Upper lobe of left lung (tissue), 6 donors: ENCODE measurements around the gene CLIC3. TPM values are rescaled to one million over a fixed set of nuclear protein-coding genes. Genes with fewer than 3 reads are reported as not detected.

Experiments
- ATAC-seq, 2 donors: fragments of 200-7000 bp; cut with Tn5 transposase; one replicate each; pipeline ENCODE4 v1.9.1; 2022; ENCODE audit warnings: mild to moderate bottlenecking in 2 of 2, moderate library complexity in 2 of 2; ENCODE audit not compliant: low FRiP score in 2 of 2
- DNase-seq, 2 donors: peaks; one replicate each; pipeline ENCODE4 v3.0.0-alpha.2; 2019 to 2020
- H3K27ac ChIP-seq, 4 donors: fragments of 200-600 bp; sonication (generic); one replicate each; pipeline ENCODE4 v1.5.1; 2016 to 2019
- H3K27me3 ChIP-seq, 4 donors: fragments of 200-600 bp; sonication (generic); one replicate each; pipeline ENCODE4 v1.5.1; 2017 to 2019
- H3K36me3 ChIP-seq, 4 donors: fragments of 200-600 bp; sonication (generic); one replicate each; pipeline ENCODE4 v1.5.1; 2016 to 2019
- H3K4me1 ChIP-seq, 4 donors: fragments of 200-600 bp; sonication (generic); one replicate each; pipeline ENCODE4 v1.5.1; 2018 to 2019
- H3K4me3 ChIP-seq, 4 donors: fragments of 200-600 bp; sonication (generic); one replicate each; pipeline ENCODE4 v1.5.1; 2017 to 2019; ENCODE audit warnings: mild to moderate bottlenecking in 2 of 4, moderate library complexity in 1 of 4
- H3K9me3 ChIP-seq, 4 donors: fragments of 200-600 bp; sonication (generic); one replicate each; pipeline ENCODE4 v1.5.1; 2018 to 2019
- CTCF ChIP-seq, 6 experiments: fragments of 450-650 bp in 4 of 6; fragments of 200-600 bp in 2 of 6; sonication (generic) in 2 of 6; IDR thresholded peaks; one replicate each; pipeline ENCODE4 v1.5.1; 2016 to 2019; ENCODE audit warnings: antibody characterized with exemption in 6 of 6
- EP300 ChIP-seq, 4 donors: sonication (generic); formaldehyde crosslinking; IDR thresholded peaks; one replicate each; pipeline ENCODE4 v1.5.1; 2017; ENCODE audit warnings: antibody characterized with exemption in 4 of 4, control low read depth in 2 of 4
- POLR2A ChIP-seq, 4 donors: fragments of 450-650 bp; IDR thresholded peaks; one replicate each; pipeline ENCODE4 v1.5.1; 2016 to 2017; ENCODE audit warnings: antibody characterized with exemption in 4 of 4, mild to moderate bottlenecking in 2 of 4
- POLR2AphosphoS5 ChIP-seq, 2 donors: sonication (generic); formaldehyde crosslinking; IDR thresholded peaks; one replicate each; pipeline ENCODE4 v1.5.1; 2017; ENCODE audit warnings: antibody characterized with exemption in 2 of 2
- WGBS, 2 donors: methylation state at CpG; one replicate each; pipeline ENCODE4 v1.1.5; 2017 to 2018; 5-methylcytosine and 5-hydroxymethylcytosine counted together
- total RNA-seq, 6 donors: library from RNA; depleted of rRNA in 4 of 6; stranded (reverse); fragments of >200 nt in 4 of 6; gene quantifications; one replicate each; pipeline versions ENCODE4 v1.1.0 to v1.2.1, GENCODE V29; 2016 to 2021
- donor health status: DM: no; HTN: no; CAD: no; lungs with moderate emphysema.
- donor health status: DM: no; HTN: yes; CAD: no; lungs with severe emphysema.

The CLIC3 gene
- total RNA-seq, 6 donors from 2014 or later: 41.9 to 132 (median 85.2) TPM

GRCh38 chr9:136965771-136966484, 30.4 kb downstream of the CLIC3 start:
- H3K9me3 ChIP-seq: no peaks in the 10 kb centered on the region
- ATAC-seq (no peak), DNase-seq (peak in 1 of 2 donors; percentile 41)
- 20 to 21% methylated on average over 21 to 23 of the region's 23 CpGs for WGBS, 2 donors
- no peaks in the 10 kb centered on the region for H3K27me3 ChIP-seq
- H3K36me3 ChIP-seq: no peaks in the 10 kb centered on the region
- H3K27ac ChIP-seq: no peak overlapping the region
- peaks cover 7 to 20% (median 15%) of the 10 kb centered on the region in 4 donors for H3K4me1 ChIP-seq
- no peak overlapping the region for H3K4me3 ChIP-seq
- no peak for TF ChIP-seq POLR2A (IDR thresholded peaks at IDR 0.05)
- no peak for TF ChIP-seq POLR2AphosphoS5 (IDR thresholded peaks at IDR 0.05)
- TF ChIP-seq EP300 (IDR thresholded peaks at IDR 0.05): no peak
- no peak for TF ChIP-seq CTCF (IDR thresholded peaks at IDR 0.05)

GRCh38 chr9:136964833-136965422, 31.4 kb downstream of the CLIC3 start:
- ATAC-seq (no peak), DNase-seq (peak in 1 of 2 donors; percentile 65)
- no peak overlapping the region for H3K27ac ChIP-seq
- H3K4me1 ChIP-seq: peaks cover 7 to 20% (median 15%) of the 10 kb centered on the region in 4 donors
- TF ChIP-seq POLR2A (IDR thresholded peaks at IDR 0.05) (no peak), POLR2AphosphoS5 (IDR thresholded peaks at IDR 0.05) (no peak), CTCF (IDR thresholded peaks at IDR 0.05) (no peak), EP300 (IDR thresholded peaks at IDR 0.05) (no peak)
- H3K36me3 ChIP-seq: no peaks in the 10 kb centered on the region
- 88 to 89% methylated on average over 26 of the region's 26 CpGs for WGBS, 2 donors
- no peak overlapping the region for H3K4me3 ChIP-seq
- H3K9me3 ChIP-seq: no peaks in the 10 kb centered on the region
- H3K27me3 ChIP-seq: no peaks in the 10 kb centered on the region

- TF ChIP-seq CTCF (IDR thresholded peaks at IDR 0.05) (no peak), POLR2AphosphoS5 (IDR thresholded peaks at IDR 0.05) (no peak), EP300 (IDR thresholded peaks at IDR 0.05) (no peak), POLR2A (IDR thresholded peaks at IDR 0.05) (no peak)
- no peaks in the 10 kb centered on the region for H3K27me3 ChIP-seq
- no peak overlapping the region for H3K4me3 ChIP-seq
- H3K27ac ChIP-seq: no peak overlapping the region
- no peaks in the 10 kb centered on the region for H3K9me3 ChIP-seq
- no peak for ATAC-seq
- peaks cover 7 to 26% (median 18%) of the 10 kb centered on the region in 4 donors for H3K4me1 ChIP-seq
- WGBS, 2 donors: 75% methylated on average over 18 of the region's 22 CpGs; no CpG with 5 or more reads in 1 of the 2 donors
- DNase-seq: peak in 1 of 2 donors; percentile 64
- H3K36me3 ChIP-seq: no peaks in the 10 kb centered on the region
These were observed 32.1 kb downstream of the CLIC3 start for GRCh38 chr9:136964171-136964689.

- WGBS, 2 donors: 92 to 100% methylated on average over 1 to 9 of the region's 12 CpGs
These were observed 32.6 kb downstream of the CLIC3 start for GRCh38 chr9:136963751-136964150.

More at GRCh38 chr9:136963751-136964150, 32.6 kb downstream of the CLIC3 start:
- Histone ChIP-seq H3K4me1 (peaks cover 7 to 30% (median 18%) of the 10 kb centered on the region in 4 donors), H3K9me3 (no peaks in the 10 kb centered on the region), H3K4me3 (no peak overlapping the region), H3K27me3 (no peaks in the 10 kb centered on the region), H3K36me3 (no peaks in the 10 kb centered on the region), H3K27ac (no peak overlapping the region)
- ATAC-seq (no peak), DNase-seq (peak in 1 of 2 donors; percentile 56)
- TF ChIP-seq POLR2A (IDR thresholded peaks at IDR 0.05): no peak
- TF ChIP-seq CTCF (IDR thresholded peaks at IDR 0.05): no peak
- TF ChIP-seq EP300 (IDR thresholded peaks at IDR 0.05): no peak
